DOHH2 (cell line): ENCODE measurements around the gene NKX3-2.

Experiments
- H3F3A ChIP-seq: fragments of 200-600 bp; sonication (generic), shearing (Covaris generic); 2 replicates; pipeline ENCODE4 v1.6.0; 2016; ENCODE audit warnings: antibody characterized with exemption, mild to moderate bottlenecking; ENCODE audit not compliant: control insufficient read depth, insufficient read depth
- H3K27ac ChIP-seq: fragments of 200-600 bp; sonication (generic); 2 replicates; pipeline ENCODE4 v1.5.1; 2014; ENCODE audit warnings: low read depth, mild to moderate bottlenecking, low read length, moderate library complexity
- H3K27me3 ChIP-seq: fragments of 200-600 bp; sonication (generic); 2 replicates; pipeline ENCODE4 v1.6.1; 2014; ENCODE audit warnings: mild to moderate bottlenecking, low read length, mixed read lengths; ENCODE audit not compliant: control insufficient read depth
- H3K36me3 ChIP-seq: fragments of 200-600 bp; sonication (generic); 2 replicates; pipeline ENCODE4 v1.6.1; 2014; ENCODE audit warnings: mild to moderate bottlenecking, low read length, moderate library complexity, mixed read lengths; ENCODE audit not compliant: control insufficient read depth
- H3K4me1 ChIP-seq: fragments of 200-600 bp; sonication (generic); 2 replicates; pipeline ENCODE4 v1.6.1; 2014; ENCODE audit warnings: mild to moderate bottlenecking, low read length, mixed read lengths; ENCODE audit not compliant: control insufficient read depth
- H3K4me2 ChIP-seq: fragments of 200-600 bp; sonication (generic); 2 replicates; pipeline ENCODE4 v1.6.0; 2014; ENCODE audit warnings: mild to moderate bottlenecking, low read length, moderate library complexity
- H3K4me3 ChIP-seq: fragments of 200-600 bp; sonication (generic); 2 replicates; pipeline ENCODE4 v1.5.1; 2014; ENCODE audit warnings: mild to moderate bottlenecking, low read length, mixed read lengths
- H3K79me2 ChIP-seq: fragments of 200-600 bp; sonication (generic); 2 replicates; pipeline ENCODE4 v1.6.1; 2014; ENCODE audit warnings: mild to moderate bottlenecking, low read length, mixed read lengths; ENCODE audit not compliant: control insufficient read depth
- H3K9me2 ChIP-seq: fragments of 200-600 bp; sonication (generic); replicated peaks from 2 replicates; pipeline ENCODE4 v1.6.1; 2014; ENCODE audit warnings: mild to moderate bottlenecking, low read length, mixed read lengths; ENCODE audit not compliant: control insufficient read depth
- H3K9me3 ChIP-seq: fragments of 200-600 bp; sonication (generic); 2 replicates; pipeline ENCODE4 v1.6.1; 2014; ENCODE audit warnings: antibody characterized with exemption, low read length, mixed read lengths; ENCODE audit not compliant: control insufficient read depth, insufficient read depth
- H4K20me1 ChIP-seq: fragments of 200-600 bp; sonication (generic); 2 replicates; pipeline ENCODE4 v1.6.0; 2014; ENCODE audit warnings: low read depth, mild to moderate bottlenecking, antibody characterized with exemption, low read length, moderate library complexity; ENCODE audit not compliant: control insufficient read depth, insufficient read depth
- CTCF ChIP-seq: fragments of 200-600 bp; sonication (generic); IDR thresholded peaks from one replicate; pipeline ENCODE4 v1.5.1; 2014; ENCODE audit warnings: antibody characterized with exemption, mild to moderate bottlenecking, low read depth, low read length; ENCODE audit not compliant: poor library complexity, severe bottlenecking
- EZH2phosphoT487 ChIP-seq: fragments of 200-600 bp; sonication (generic); IDR thresholded peaks from 2 replicates; pipeline ENCODE4 v1.6.1; 2017; ENCODE audit warnings: borderline replicate concordance, mild to moderate bottlenecking, antibody characterized with exemption, low read length, moderate library complexity, mixed read lengths

The NKX3-2 gene

DNA sequence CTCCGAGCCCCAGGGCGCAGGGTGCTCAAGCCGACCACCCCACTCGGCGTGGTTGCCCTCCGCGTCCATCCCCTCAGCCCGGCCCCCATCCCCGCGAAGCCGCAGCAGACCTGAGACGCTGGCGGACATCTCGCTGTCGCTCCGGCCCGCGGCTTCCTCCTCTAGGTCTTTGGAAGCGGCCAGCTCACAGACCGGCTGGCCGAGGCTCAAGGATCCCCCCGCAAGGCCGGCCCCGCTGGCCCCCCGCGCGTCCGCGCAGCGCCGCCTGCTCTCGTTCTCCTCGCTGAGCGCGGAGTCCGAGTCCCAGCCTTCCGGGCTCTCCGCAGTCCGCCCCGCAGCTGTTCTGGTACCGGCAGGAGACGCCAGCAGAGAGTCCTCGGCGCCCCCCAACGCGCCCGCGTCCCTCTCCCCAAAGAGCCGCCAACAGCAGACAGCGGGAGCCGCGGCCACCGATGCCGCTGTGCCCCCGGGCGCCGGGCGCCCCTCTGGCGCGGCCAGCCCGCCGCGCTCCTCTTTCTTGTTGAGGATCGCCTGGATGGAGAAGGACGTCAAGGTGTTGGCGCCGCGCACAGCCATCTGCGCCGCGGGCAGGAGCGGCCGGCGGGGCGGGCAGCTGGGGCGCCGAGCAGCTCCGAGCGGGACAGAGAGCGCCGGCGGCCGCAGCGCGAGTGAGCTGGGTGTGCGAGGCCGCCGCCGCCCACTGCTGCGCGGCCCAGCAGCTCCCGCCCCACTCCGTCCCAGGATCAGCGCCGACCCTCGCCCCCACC lies at the start of gene NKX3-2:
Gene NKX3-2, minus strand, starts transcription at position 670 of the 767 bp plus-strand sequence. Its CDS starts 94 bp downstream, at position 576.
- Histone ChIP-seq H3K4me3 (peak within 1 kb of the TSS; percentile 43), H3K4me1 (peaks cover 33% of the 10 kb centered on the region), H3K36me3 (no peaks in the 10 kb centered on the region), H3K9me2 (no peaks in the 10 kb centered on the region), H3F3A (peaks cover 14% of the 10 kb centered on the region), H3K79me2 (no peaks in the 10 kb centered on the region), H3K9me3 (no peaks in the 10 kb centered on the region), H3K27ac (no peak within 1 kb of the TSS), H3K4me2 (peak within 1 kb of the TSS; percentile 42), H3K27me3 (peaks cover 63% of the 10 kb centered on the region), H4K20me1 (no peaks in the 10 kb centered on the region)
- TF ChIP-seq EZH2phosphoT487 (no peak), CTCF (no peak)

DNA sequence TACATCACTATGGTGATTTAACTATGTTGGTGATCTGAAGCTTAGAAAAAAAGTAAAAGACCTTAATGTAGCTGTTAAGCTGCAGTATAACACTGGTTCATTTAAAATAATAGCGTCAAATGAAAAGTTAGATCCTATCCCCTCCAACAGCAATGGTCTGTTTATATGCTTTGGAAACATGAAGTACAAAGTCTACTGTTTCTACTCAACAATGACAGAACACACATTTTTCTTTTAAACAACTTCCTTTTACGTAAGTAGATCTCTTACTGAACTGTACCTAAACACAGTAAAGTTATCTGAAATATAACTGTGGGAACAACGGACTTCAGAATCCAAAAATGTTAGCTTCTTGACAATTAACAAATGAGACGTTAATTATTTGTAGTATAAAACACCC lies 47.9 kb upstream of the NKX3-2 start:
- H3K79me2 ChIP-seq: no peaks in the 10 kb centered on the region
- H3K4me1 ChIP-seq: no peaks in the 10 kb centered on the region
- H3K4me2 ChIP-seq: no peak overlapping the region
- H3K27ac ChIP-seq: no peak overlapping the region
- H3K27me3 ChIP-seq: no peaks in the 10 kb centered on the region
- no peaks in the 10 kb centered on the region for H4K20me1 ChIP-seq
- no peaks in the 10 kb centered on the region for H3K9me3 ChIP-seq
- peaks cover 74% of the 10 kb centered on the region for H3K36me3 ChIP-seq
- no peak for TF ChIP-seq EZH2phosphoT487
- TF ChIP-seq CTCF: no peak
- no peak overlapping the region for H3K4me3 ChIP-seq
- no peaks in the 10 kb centered on the region for H3F3A ChIP-seq
- no peaks in the 10 kb centered on the region for H3K9me2 ChIP-seq

- Histone ChIP-seq H3K4me2 (no peak overlapping the region), H3K9me3 (no peaks in the 10 kb centered on the region), H3K4me1 (no peaks in the 10 kb centered on the region), H3K27ac (no peak overlapping the region), H3K36me3 (peaks cover 70% of the 10 kb centered on the region), H3F3A (no peaks in the 10 kb centered on the region), H3K79me2 (no peaks in the 10 kb centered on the region), H4K20me1 (no peaks in the 10 kb centered on the region), H3K9me2 (no peaks in the 10 kb centered on the region), H3K27me3 (no peaks in the 10 kb centered on the region), H3K4me3 (no peak overlapping the region)
- TF ChIP-seq CTCF (no peak), EZH2phosphoT487 (no peak)
Observed at GRCh38 chr4:13590766-13591165, 46.5 kb upstream of the NKX3-2 start.
